Kidney epithelial cell (primary cell): ENCODE results near the gene CRHR1. TPM values are rescaled to one million over a fixed set of nuclear protein-coding genes. Genes with fewer than 3 reads are reported as not detected.

ENCODE experiments used
- DNase-seq: peaks from one replicate; pipeline ENCODE4 v3.0.0-alpha.2; 2010; ENCODE audit warnings: low read depth
- H3K27me3 ChIP-seq: 2 replicates; pipeline ENCODE4 v1.6.0; 2011; ENCODE audit warnings: low read length; ENCODE audit not compliant: control insufficient read depth, insufficient read depth
- H3K36me3 ChIP-seq: 2 replicates; pipeline ENCODE4 v1.5.1; 2011; ENCODE audit warnings: low read length; ENCODE audit not compliant: control insufficient read depth, insufficient read depth
- H3K4me3 ChIP-seq: 2 replicates; pipeline ENCODE4 v1.5.1; 2011; ENCODE audit warnings: low read depth, mild to moderate bottlenecking, control low read depth, low read length
- CTCF ChIP-seq: IDR thresholded peaks from 2 replicates; pipeline ENCODE4 v1.5.1; 2011; ENCODE audit warnings: mild to moderate bottlenecking, moderate library complexity, low read length, control low read depth, inconsistent platforms; ENCODE audit not compliant: insufficient read depth, poor library complexity, severe bottlenecking
- total RNA-seq: library from RNA; depleted of rRNA; stranded (reverse); fragments of >200 nt; gene quantifications from 2 replicates; pipeline ENCODE4 v1.2.3, GENCODE V29; 2015

CRHR1 gene
- total RNA-seq, 1 donor from 2014 or later, result not detected

- H3K27me3 ChIP-seq, result peaks cover 8% of the 10 kb centered on the region
- H3K36me3 ChIP-seq, result no peaks in the 10 kb centered on the region
- no peak for DNase-seq
- TF ChIP-seq CTCF, result no peak
- H3K4me3 ChIP-seq, result no peak overlapping the region
These were observed 84.2 kb downstream of the CRHR1 start for GRCh38 chr17:45868276-45868675.

- no peak for TF ChIP-seq CTCF
- Histone ChIP-seq H3K36me3 (no peaks in the 10 kb centered on the region), H3K4me3 (no peak overlapping the region), H3K27me3 (peaks cover 6% of the 10 kb centered on the region)
- DNase-seq, result no peak
These were observed 85.7 kb downstream of the CRHR1 start for GRCh38 chr17:45869676-45870341.

GRCh38 chr17:45870342-45870974 lies 86.3 kb downstream of the CRHR1 start:
- H3K36me3 ChIP-seq, result no peaks in the 10 kb centered on the region
- H3K27me3 ChIP-seq, result peaks cover 5% of the 10 kb centered on the region
- DNase-seq, result no peak
- no peak for TF ChIP-seq CTCF
- H3K4me3 ChIP-seq, result no peak overlapping the region

GRCh38 chr17:45871718-45872117 lies 87.6 kb downstream of the CRHR1 start:
- peaks cover 3% of the 10 kb centered on the region for H3K27me3 ChIP-seq
- no peaks in the 10 kb centered on the region for H3K36me3 ChIP-seq
- H3K4me3 ChIP-seq, result no peak overlapping the region
- no peak for TF ChIP-seq CTCF
- no peak for DNase-seq

GRCh38 chr17:45873728-45874127 lies 89.6 kb downstream of the CRHR1 start:
- TF ChIP-seq CTCF, result no peak
- Histone ChIP-seq H3K4me3 (no peak overlapping the region), H3K36me3 (no peaks in the 10 kb centered on the region), H3K27me3 (peaks cover 3% of the 10 kb centered on the region)
- DNase-seq, result no peak

- no peak for TF ChIP-seq CTCF
- Histone ChIP-seq H3K4me3 (no peak overlapping the region), H3K36me3 (no peaks in the 10 kb centered on the region), H3K27me3 (peaks cover 3% of the 10 kb centered on the region)
- DNase-seq, result no peak
These were observed 90.0 kb downstream of the CRHR1 start for GRCh38 chr17:45874151-45874550.
